OCI-LY3 (cell line): ENCODE results near the gene ATF4.

Source experiments
- EZH2phosphoT487 ChIP-seq: fragments of 200-600 bp; shearing (Covaris generic); IDR thresholded peaks from 2 replicates; pipeline ENCODE4 v1.6.1; 2018; ENCODE audit warnings: antibody characterized with exemption, mixed run types, low read depth
- TF ChIP-seq, protein P1 (sequence below): fragments of 200-600, 300-600 bp; sonication (generic); IDR thresholded peaks from 2 replicates; pipeline ENCODE4 v1.5.1; 2014; ENCODE audit warnings: antibody characterized with exemption, low read length, low read depth

DNA sequence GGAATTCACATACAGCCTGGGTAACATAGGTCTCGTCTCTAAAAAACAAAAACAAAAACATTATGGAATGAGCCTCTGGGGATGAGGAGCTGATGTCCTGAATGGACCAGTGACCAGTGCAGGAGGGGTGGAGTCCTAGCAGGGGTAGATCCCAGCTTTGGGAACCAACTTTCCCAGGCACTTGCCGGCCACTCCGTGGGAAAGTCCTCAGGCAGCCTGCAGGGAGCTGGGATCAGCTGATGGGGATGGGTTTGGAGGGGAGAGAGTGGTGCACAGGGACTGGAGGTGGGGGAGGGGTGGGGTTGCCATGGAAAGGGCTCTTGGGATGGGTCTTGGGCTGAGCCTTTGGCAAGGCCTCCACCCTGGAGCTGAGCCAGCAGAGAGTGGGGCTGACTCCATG is 44.5 kb upstream of the ATF4 start:
- TF ChIP-seq EZH2phosphoT487 = no peak
- TF ChIP-seq, protein P1, sequence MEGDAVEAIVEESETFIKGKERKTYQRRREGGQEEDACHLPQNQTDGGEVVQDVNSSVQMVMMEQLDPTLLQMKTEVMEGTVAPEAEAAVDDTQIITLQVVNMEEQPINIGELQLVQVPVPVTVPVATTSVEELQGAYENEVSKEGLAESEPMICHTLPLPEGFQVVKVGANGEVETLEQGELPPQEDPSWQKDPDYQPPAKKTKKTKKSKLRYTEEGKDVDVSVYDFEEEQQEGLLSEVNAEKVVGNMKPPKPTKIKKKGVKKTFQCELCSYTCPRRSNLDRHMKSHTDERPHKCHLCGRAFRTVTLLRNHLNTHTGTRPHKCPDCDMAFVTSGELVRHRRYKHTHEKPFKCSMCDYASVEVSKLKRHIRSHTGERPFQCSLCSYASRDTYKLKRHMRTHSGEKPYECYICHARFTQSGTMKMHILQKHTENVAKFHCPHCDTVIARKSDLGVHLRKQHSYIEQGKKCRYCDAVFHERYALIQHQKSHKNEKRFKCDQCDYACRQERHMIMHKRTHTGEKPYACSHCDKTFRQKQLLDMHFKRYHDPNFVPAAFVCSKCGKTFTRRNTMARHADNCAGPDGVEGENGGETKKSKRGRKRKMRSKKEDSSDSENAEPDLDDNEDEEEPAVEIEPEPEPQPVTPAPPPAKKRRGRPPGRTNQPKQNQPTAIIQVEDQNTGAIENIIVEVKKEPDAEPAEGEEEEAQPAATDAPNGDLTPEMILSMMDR = no peak
